GM12878 (cell line): ENCODE data around the gene FKBP7. TPM values are rescaled to one million over a fixed set of nuclear protein-coding genes. Genes with fewer than 3 reads are reported as not detected.

Experiments
- CEBPB ChIP-seq, 2 experiments: fragments of 150-350 bp in 1 of 2; IDR thresholded peaks; 2 replicates each; pipeline ENCODE4 v1.6.1; 2012 to 2014; ENCODE audit warnings: low read depth in 2 of 2, low read length in 2 of 2, borderline replicate concordance in 1 of 2, inconsistent platforms in 1 of 2
- KLF5 ChIP-seq: fragments of 450-650 bp; IDR thresholded peaks from 2 replicates; pipeline ENCODE4 v1.6.1; 2014; ENCODE audit warnings: mild to moderate bottlenecking; ENCODE audit not compliant: partially characterized antibody
- MXI1 ChIP-seq: fragments of 150-350 bp; IDR thresholded peaks from 2 replicates; pipeline ENCODE4 v1.6.1; 2011; ENCODE audit warnings: low read depth, mild to moderate bottlenecking, inconsistent platforms, low read length, improper control_type of control experiment
- NR2C1 ChIP-seq: fragments of 450-650 bp; IDR thresholded peaks from 2 replicates; pipeline ENCODE4 v1.6.1; 2017; ENCODE audit warnings: antibody characterized with exemption, mild to moderate bottlenecking, moderate library complexity
- NR2F1 ChIP-seq: fragments of 450-650 bp; conservative IDR thresholded peaks from 2 replicates; pipeline ENCODE4 v1.6.1; 2017; ENCODE audit warnings: mild to moderate bottlenecking
- SIN3A ChIP-seq: IDR thresholded peaks from 2 replicates; pipeline ENCODE4 v1.6.1; 2012; ENCODE audit warnings: low read depth, low read length, improper control_type of control experiment
- YBX1 ChIP-seq: fragments of 450-650 bp; IDR thresholded peaks from 2 replicates; pipeline ENCODE4 v1.6.1; 2016; ENCODE audit warnings: antibody characterized with exemption
- polyA plus RNA-seq, 11 experiments: library from polyadenylated mRNA; depleted of rRNA in 4 of 11; unstranded in 6 of 11; stranded (reverse) in 5 of 11; fragments of >200 nt; fragmentation: Nextera tagmentation in 4 of 11; fragmentation: Illumina TruSeq in 1 of 11; extraction: Ambion mirVana in 4 of 11; extraction: Trizol in 1 of 11; gene quantifications; 1 replicate in 1 of 11; 2 replicates in 10 of 11; pipeline versions ENCODE4 v1.2.1 to v1.2.3, GENCODE V29; 2011 to 2016; ENCODE audit warnings: inconsistent platforms in 2 of 11, missing spikeins in 2 of 11, low read depth in 1 of 11
- total RNA-seq, 4 experiments: library from RNA; depleted of rRNA in 3 of 4; stranded (reverse); fragments of >200 nt in 3 of 4; fragmentation: Illumina TruSeq in 1 of 4; extraction: Trizol in 1 of 4; gene quantifications; 2 replicates each; pipeline versions ENCODE4 v1.2.1 to v1.2.3, GENCODE V29; 2013 to 2021
- TF ChIP-seq, protein P1 (sequence below): IDR thresholded peaks from 2 replicates; pipeline ENCODE4 v1.6.1; 2011; ENCODE audit warnings: low read depth, mild to moderate bottlenecking, low read length, moderate library complexity, borderline replicate concordance; ENCODE audit errors: extremely low read depth
- TF ChIP-seq, protein P2 (sequence below): fragments of 450-650 bp; IDR thresholded peaks from 2 replicates; pipeline ENCODE4 v1.6.1; 2017; ENCODE audit warnings: mild to moderate bottlenecking, moderate library complexity
- TF ChIP-seq, protein P3 (sequence below): IDR thresholded peaks from 2 replicates; pipeline ENCODE4 v1.6.1; 2012; ENCODE audit warnings: low read depth, low read length, improper control_type of control experiment
- TF ChIP-seq, protein P4 (sequence below): fragments of 150-350 bp; IDR thresholded peaks from 2 replicates; pipeline ENCODE4 v1.6.1; 2014; ENCODE audit warnings: mild to moderate bottlenecking, low read depth, low read length
- TF ChIP-seq, protein P5 (sequence below): fragments of 450-650 bp; IDR thresholded peaks from 2 replicates; pipeline ENCODE4 v1.6.1; 2017; ENCODE audit warnings: mild to moderate bottlenecking, low read depth, inconsistent platforms; ENCODE audit not compliant: poor library complexity, severe bottlenecking
- TF ChIP-seq, protein P6 (sequence below): fragments of 450-650 bp; IDR thresholded peaks from 2 replicates; pipeline ENCODE4 v1.6.1; 2016; ENCODE audit warnings: mild to moderate bottlenecking
- TF ChIP-seq, protein P7 (sequence below): fragments of 450-650 bp; IDR thresholded peaks from 2 replicates; pipeline ENCODE4 v1.6.1; 2018; ENCODE audit warnings: mild to moderate bottlenecking, low read depth, moderate library complexity; ENCODE audit not compliant: partially characterized antibody

Gene FKBP7
- total and polyA plus RNA-seq, 10 of the 15 experiments (the other 5 are each of a cell fraction or from before 2014, with no cell fraction given): 5.6 to 16.7 (median 12.5) TPM

DNA sequence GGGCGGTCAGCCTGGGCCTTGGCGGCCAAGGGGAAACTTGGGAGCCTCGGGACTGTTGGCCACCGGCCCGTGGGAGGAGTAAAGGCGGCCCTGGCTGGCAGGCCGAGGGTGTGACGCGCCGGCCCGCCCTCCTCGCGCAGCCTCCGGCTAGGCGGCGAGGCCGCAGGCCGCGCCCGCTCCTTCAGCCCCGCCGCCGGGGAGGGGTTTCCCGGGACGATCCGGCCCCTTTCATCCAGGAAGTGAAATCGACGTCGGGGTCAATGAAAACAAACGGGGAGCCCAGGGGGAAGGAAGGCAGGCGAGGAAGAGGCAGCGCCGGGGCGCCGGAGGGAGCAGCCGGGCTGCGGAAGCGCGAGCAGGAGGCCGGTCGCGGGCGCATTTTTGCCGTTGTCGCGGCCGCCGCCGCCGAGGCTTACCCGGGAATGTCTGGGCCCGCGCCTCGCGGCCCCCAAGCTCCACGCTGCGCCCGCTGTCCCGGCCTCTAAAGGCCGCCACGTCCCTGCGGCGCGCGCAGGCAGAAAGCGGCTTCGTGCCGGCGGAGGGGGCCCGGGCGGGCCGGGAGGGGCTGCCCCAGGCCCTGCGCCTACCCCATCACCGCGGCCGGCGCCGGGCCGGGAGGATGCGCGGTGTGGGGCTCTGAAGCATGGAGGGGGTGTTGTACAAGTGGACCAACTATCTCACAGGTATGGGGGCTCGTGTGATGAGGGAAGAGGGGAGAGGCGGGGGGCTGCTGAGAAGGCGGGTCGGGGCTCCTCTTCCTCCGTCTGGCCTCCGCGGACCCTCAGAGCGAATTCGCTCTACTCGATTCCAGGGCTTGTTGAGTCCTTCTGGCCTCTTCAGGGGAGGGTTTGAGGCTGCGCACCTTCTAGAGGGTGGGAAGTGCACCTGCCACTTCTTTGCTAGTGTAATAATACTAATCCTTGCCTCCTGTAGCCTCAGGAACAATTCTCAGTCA is 2.1 kb upstream of the FKBP7 start, which contains the start of gene PLEKHA3 (continued):
- TF ChIP-seq, protein P1, sequence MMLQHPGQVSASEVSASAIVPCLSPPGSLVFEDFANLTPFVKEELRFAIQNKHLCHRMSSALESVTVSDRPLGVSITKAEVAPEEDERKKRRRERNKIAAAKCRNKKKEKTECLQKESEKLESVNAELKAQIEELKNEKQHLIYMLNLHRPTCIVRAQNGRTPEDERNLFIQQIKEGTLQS: no peak
- no peak for TF ChIP-seq CEBPB (IDR thresholded peaks at IDR 0.05; ENCODE audit: borderline replicate concordance in 1 of 2, low read depth in 2 of 2, low read length in 2 of 2)
- TF ChIP-seq, protein P2, sequence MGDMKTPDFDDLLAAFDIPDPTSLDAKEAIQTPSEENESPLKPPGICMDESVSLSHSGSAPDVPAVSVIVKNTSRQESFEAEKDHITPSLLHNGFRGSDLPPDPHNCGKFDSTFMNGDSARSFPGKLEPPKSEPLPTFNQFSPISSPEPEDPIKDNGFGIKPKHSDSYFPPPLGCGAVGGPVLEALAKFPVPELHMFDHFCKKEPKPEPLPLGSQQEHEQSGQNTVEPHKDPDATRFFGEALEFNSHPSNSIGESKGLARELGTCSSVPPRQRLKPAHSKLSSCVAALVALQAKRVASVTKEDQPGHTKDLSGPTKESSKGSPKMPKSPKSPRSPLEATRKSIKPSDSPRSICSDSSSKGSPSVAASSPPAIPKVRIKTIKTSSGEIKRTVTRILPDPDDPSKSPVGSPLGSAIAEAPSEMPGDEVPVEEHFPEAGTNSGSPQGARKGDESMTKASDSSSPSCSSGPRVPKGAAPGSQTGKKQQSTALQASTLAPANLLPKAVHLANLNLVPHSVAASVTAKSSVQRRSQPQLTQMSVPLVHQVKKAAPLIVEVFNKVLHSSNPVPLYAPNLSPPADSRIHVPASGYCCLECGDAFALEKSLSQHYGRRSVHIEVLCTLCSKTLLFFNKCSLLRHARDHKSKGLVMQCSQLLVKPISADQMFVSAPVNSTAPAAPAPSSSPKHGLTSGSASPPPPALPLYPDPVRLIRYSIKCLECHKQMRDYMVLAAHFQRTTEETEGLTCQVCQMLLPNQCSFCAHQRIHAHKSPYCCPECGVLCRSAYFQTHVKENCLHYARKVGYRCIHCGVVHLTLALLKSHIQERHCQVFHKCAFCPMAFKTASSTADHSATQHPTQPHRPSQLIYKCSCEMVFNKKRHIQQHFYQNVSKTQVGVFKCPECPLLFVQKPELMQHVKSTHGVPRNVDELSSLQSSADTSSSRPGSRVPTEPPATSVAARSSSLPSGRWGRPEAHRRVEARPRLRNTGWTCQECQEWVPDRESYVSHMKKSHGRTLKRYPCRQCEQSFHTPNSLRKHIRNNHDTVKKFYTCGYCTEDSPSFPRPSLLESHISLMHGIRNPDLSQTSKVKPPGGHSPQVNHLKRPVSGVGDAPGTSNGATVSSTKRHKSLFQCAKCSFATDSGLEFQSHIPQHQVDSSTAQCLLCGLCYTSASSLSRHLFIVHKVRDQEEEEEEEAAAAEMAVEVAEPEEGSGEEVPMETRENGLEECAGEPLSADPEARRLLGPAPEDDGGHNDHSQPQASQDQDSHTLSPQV: no peak
- TF ChIP-seq NR2C1: peak; percentile 90
- no peak for TF ChIP-seq YBX1
- TF ChIP-seq, protein P3, sequence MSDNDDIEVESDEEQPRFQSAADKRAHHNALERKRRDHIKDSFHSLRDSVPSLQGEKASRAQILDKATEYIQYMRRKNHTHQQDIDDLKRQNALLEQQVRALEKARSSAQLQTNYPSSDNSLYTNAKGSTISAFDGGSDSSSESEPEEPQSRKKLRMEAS: no peak
- TF ChIP-seq, protein P4, sequence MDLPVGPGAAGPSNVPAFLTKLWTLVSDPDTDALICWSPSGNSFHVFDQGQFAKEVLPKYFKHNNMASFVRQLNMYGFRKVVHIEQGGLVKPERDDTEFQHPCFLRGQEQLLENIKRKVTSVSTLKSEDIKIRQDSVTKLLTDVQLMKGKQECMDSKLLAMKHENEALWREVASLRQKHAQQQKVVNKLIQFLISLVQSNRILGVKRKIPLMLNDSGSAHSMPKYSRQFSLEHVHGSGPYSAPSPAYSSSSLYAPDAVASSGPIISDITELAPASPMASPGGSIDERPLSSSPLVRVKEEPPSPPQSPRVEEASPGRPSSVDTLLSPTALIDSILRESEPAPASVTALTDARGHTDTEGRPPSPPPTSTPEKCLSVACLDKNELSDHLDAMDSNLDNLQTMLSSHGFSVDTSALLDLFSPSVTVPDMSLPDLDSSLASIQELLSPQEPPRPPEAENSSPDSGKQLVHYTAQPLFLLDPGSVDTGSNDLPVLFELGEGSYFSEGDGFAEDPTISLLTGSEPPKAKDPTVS: no peak
- peak; percentile 75 for TF ChIP-seq NR2F1
- TF ChIP-seq, protein P5, sequence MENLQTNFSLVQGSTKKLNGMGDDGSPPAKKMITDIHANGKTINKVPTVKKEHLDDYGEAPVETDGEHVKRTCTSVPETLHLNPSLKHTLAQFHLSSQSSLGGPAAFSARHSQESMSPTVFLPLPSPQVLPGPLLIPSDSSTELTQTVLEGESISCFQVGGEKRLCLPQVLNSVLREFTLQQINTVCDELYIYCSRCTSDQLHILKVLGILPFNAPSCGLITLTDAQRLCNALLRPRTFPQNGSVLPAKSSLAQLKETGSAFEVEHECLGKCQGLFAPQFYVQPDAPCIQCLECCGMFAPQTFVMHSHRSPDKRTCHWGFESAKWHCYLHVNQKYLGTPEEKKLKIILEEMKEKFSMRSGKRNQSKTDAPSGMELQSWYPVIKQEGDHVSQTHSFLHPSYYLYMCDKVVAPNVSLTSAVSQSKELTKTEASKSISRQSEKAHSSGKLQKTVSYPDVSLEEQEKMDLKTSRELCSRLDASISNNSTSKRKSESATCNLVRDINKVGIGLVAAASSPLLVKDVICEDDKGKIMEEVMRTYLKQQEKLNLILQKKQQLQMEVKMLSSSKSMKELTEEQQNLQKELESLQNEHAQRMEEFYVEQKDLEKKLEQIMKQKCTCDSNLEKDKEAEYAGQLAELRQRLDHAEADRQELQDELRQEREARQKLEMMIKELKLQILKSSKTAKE: no peak
- TF ChIP-seq, protein P6, sequence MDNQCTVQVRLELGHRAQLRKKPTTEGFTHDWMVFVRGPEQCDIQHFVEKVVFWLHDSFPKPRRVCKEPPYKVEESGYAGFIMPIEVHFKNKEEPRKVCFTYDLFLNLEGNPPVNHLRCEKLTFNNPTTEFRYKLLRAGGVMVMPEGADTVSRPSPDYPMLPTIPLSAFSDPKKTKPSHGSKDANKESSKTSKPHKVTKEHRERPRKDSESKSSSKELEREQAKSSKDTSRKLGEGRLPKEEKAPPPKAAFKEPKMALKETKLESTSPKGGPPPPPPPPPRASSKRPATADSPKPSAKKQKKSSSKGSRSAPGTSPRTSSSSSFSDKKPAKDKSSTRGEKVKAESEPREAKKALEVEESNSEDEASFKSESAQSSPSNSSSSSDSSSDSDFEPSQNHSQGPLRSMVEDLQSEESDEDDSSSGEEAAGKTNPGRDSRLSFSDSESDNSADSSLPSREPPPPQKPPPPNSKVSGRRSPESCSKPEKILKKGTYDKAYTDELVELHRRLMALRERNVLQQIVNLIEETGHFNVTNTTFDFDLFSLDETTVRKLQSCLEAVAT: 0 out of 2 replicates have a peak, but pooled peaks have one; percentile 30
- no peak for TF ChIP-seq KLF5
- TF ChIP-seq, protein P7, sequence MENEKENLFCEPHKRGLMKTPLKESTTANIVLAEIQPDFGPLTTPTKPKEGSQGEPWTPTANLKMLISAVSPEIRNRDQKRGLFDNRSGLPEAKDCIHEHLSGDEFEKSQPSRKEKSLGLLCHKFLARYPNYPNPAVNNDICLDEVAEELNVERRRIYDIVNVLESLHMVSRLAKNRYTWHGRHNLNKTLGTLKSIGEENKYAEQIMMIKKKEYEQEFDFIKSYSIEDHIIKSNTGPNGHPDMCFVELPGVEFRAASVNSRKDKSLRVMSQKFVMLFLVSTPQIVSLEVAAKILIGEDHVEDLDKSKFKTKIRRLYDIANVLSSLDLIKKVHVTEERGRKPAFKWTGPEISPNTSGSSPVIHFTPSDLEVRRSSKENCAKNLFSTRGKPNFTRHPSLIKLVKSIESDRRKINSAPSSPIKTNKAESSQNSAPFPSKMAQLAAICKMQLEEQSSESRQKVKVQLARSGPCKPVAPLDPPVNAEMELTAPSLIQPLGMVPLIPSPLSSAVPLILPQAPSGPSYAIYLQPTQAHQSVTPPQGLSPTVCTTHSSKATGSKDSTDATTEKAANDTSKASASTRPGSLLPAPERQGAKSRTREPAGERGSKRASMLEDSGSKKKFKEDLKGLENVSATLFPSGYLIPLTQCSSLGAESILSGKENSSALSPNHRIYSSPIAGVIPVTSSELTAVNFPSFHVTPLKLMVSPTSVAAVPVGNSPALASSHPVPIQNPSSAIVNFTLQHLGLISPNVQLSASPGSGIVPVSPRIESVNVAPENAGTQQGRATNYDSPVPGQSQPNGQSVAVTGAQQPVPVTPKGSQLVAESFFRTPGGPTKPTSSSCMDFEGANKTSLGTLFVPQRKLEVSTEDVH: no peak
- no peak; the same call in 1 of the 2 replicates for TF ChIP-seq SIN3A
- TF ChIP-seq MXI1: peak; percentile 59; the same call in 1 of the 2 replicates
